Measurements from ENCODE around the gene REEP6.

DNA sequence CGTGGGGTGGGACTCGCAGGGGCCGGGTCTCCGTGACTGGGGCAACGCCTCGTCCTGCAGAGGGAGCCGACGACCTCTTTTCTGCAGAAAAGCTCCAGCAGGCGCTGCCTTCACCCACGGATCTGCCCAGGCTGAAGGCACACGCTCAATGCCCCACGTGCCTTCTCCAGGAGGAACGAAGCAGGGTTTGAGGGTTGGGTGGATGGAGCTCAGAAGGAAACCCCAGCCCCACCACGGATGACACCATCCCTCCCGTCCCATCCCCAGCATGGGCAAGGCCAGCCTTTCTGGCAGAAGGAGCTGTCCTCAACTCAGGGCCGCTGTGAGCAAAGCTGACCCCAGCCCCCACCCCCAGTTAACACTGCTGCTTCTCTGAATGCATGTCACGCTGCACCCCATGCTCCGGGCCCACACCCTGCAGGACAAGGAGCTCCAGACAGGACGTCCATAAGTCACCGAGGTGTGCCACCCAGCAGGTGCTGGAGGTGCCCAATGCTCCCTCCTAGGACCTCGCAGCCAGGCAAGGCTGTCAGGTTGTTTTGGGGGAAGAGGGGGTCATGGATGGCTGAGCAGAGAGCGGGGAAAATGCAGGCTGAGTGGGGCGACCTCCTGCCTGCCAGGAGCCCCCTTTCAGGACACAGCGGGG lies 19.3 kb upstream of the REEP6 start:
- no peak for TF ChIP-seq POLR2AphosphoS5 (IDR thresholded peaks at IDR 0.05; ENCODE audit: low read depth, low read length)
- no peak for TF ChIP-seq POLR2A (IDR thresholded peaks at IDR 0.05; ENCODE audit: low read depth, low read length)
- no peak for TF ChIP-seq TAF1 (IDR thresholded peaks at IDR 0.05; ENCODE audit: borderline replicate concordance, low read depth, low read length)

Data from GM12892 (cell line).